HG02981 (cell line): ENCODE measurements around the gene PCLO.

Source experiments
- ATAC-seq: cut with Tn5 transposase; IDR thresholded peaks from one replicate; pipeline ENCODE4 v1.9.1; 2021; ENCODE audit warnings: mild to moderate bottlenecking, moderate library complexity; ENCODE audit not compliant: unreplicated experiment

Gene PCLO

GRCh38 chr7:82851121-82851520, 311.6 kb downstream of the PCLO start:
- no peak for ATAC-seq

GRCh38 chr7:82841828-82842227, 320.9 kb downstream of the PCLO start:
- no peak for ATAC-seq

DNA sequence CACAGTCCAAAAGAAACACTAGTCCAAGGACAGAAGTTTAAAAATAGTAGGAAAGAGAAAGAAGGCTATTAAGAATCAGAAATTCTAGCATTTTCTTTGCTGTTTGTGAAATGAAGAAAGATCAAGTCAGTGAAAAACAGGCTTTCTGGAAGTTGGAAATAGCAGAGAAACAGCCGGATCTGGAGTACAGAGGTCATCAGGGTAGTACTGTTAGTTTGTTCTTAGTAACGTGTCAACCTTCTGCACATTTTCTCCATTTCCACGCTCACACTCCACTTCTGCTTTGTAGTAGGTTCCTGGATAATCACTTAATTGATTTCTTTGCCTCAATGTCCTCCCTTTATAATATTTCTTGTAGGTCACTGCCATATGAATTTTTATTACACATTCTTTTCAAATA, 322.6 kb downstream of the PCLO start:
- no peak for ATAC-seq

DNA sequence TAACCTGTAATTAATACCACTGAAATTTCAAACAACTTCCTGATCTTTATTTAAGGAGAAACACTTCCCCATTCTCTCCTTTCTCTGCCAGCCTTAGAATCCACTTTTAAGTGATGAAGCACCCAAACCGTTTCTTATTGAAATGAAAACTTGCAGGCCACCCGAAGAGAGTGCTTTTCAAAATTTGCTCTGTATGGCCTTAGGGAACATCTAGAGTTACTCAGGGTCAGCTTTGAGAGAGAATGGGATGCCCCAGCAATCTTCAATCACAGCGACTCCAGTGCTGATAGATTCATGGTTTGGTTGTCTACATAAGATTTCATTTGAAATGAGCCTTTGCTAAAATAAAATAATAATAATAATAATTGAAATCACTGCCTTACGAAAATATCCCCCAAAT, 323.1 kb downstream of the PCLO start:
- no peak for ATAC-seq

GRCh38 chr7:82839063-82839462, 323.6 kb downstream of the PCLO start:
- ATAC-seq, result no peak

DNA sequence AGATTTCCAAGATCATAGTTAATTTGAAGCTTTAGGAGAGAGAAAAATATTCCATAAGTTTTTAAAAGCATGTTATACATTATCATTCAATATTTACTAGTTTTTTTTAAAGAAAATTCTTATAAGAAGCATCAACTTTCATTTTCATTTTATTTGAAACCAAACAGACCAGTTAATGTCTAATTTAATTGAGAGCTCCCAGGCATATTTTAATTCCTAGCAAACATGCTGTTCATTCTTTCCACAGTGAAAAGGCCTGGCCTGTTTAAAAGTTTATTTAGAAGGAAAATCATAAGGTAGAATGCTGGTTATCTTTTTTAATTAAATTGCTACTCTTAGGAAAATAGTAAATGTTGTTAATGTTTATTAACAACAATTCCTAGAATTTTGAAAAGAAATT, 324.4 kb downstream of the PCLO start:
- ATAC-seq, result no peak

- ATAC-seq, result no peak
Observed at GRCh38 chr7:82823073-82823472, 339.6 kb downstream of the PCLO start.

DNA sequence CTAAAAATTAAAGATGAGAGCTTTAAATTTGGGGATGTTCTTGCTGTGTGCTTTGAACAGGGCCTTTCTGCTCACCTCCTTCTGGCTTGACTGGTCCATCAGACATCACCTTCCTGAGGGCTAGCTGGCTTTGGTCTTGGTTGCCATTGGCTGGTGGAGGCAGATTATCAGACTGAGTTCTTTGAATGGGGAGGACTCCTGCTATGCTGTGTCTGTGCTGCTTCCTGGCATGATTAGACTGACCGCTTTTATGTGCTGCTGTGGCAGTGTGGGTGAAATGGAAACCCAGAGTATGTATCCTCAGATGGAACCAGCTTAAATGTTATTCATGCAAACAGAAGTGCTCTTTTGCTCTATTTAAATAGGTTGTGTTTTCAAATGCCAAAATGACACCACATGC, 341.6 kb downstream of the PCLO start:
- ATAC-seq, result no peak

DNA sequence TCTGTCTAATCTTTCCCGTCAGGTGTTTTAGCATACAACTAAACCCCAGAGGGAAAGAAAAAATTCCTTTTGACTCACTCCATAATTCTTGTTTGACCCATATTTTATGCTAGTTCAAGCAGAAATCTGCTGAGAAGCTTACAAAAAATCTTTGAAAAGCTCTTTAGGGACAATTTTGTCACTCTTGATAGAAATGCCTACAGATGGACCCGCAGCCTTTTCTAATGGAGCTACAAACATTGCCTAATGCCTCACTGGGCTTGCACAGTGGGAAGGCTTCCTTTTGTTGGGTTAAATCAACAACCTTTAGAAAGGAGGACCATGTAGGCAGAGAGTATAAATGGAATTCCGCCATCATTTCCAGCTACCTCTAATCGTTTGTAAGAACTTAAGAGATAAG, 344.5 kb downstream of the PCLO start:
- no peak for ATAC-seq

DNA sequence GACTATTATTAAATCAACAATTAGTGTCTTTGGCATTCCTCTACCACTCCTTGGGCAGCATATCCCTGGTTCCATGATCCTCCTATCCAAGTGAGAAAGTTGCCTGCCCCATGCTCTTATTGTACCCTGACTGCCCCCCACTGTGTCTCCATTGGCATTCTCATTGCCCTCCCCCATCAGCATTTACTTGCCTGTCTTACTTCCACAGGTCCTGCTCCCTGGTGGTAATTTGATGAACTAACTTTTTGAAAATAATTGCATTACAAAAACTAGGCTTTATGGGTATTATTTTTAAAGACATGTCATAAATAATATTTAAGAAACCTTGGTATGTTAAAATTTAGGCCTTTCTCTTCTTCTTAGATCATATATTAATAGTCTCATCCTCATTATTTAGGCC, 346.4 kb downstream of the PCLO start:
- no peak for ATAC-seq

DNA sequence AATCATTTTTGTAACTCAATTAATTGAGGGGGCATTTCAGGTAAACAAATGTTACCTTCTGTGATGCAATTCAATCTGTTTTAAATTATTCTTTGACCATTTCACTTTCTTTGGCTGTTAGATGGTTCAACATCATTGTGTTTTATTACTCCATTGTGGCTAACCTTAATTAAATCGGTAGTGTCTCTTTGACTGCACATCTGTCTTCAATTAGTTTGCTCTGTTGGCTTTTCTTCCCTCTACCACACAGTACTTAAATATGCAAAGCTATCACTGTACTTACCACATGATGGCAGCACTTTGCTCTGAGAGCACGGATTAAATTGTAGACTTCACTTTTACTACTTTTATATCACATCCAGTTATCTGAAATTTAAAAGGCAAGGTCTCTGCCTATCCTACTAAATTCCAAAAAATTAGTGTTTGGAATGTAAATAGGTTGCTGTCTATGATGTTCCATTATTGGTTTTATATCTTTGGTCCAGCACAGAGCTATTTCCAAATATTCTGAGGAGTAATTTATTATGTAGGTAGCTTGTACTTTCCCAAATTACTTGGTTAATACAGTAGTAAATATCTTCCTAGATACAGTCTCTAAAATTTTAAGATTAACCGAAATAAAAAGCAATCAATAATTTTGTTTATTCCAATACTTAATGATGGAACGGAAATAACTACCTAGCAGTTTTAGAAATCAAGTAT, 352.0 kb downstream of the PCLO start:
- ATAC-seq, result peak; percentile 82

- no peak for ATAC-seq
Observed at GRCh38 chr7:82808633-82809032, 354.1 kb downstream of the PCLO start.

DNA sequence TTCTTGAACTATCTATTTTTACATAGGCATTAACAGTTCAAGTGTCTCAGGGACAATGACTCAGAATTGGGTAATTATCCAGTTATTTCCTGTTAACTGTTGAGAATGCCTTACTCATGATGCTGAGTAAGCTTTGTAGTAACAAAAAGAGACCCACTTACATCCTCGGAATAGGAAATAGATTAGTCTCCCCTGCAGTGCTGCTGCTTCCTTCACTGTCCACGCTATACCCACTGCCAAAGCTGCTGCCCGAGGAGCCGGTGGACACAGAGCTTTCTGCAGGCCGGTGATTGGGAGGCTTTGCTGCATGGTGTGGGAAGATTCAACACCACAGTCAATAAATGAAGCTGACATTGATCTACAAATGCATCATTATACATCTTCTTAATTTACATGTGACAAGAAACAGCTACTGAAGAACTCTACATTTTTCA, 357.1 kb downstream of the PCLO start:
- ATAC-seq, result no peak

DNA sequence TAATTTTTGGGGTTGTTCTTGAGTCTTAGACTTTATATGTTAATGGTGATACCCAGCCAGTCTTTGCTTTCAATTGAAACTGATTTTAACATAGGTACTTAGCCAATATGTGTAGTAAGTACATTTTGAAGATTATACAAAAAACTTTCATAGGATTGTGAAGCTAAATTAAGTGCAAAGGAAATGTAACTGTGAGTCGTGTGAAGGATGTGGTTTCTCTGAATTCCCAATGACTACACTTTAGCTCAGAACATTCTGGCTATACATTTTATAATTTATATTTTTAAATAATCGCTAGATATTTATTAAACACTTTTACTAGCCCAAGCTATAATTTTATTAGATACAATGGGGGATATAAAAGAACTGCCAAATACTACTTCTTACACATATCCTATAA, 359.3 kb downstream of the PCLO start:
- ATAC-seq, result no peak

DNA sequence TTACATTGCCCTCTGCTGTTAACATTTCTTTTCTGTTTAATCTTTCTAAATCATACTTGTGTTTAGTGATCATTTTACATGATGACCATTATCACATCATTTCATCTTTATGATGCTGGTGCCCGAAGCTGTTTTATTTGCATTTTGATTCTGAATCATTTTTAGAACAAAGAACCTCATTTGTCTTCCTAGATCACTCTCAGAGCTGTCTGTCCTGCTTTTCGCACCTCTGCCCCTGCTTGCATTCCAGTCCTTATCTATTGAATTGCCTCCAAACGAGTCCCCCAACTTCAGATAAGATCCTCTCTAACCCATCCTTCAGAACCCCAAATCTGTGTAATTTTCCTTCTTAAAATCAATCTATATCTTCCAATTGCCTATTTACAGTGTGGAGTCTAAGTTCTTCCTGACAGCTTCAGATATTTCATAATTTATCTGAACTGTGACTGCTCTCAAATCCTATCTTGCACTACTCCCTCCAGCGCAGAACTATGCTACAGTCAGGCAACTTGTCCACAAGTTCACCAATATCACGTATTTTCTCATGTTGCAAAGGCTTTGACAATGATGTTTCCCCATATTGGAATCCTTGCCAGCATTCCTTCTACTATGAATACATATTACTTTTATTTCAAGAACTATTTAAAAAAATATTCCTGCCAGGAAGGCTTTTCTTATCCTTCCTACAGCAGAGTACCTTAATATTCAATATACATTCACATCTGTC, 372.6 kb downstream of the PCLO start:
- ATAC-seq, result no peak

- no peak for ATAC-seq
Observed at GRCh38 chr7:82778021-82778420, 384.7 kb downstream of the PCLO start.

GRCh38 chr7:82762880-82763279, 399.8 kb downstream of the PCLO start:
- ATAC-seq, result no peak

DNA sequence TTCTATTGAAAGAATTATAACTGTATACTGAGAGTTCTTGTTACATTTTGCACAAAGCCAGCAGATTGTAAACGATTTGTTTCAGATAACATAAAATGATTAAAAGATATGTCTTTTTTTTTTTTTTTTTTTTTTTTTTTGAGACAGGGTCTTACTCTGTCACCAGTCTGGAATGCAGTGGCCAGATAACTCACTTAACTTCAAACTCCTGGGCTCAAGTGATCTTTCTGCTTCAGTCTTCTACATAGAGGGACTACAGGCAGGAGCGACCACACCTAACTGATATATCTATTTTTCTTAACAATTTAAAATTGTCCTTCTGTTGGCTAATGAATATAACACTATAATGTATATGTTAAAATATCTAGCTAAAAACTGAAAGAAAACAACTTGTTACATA, 401.9 kb downstream of the PCLO start:
- no peak for ATAC-seq

- no peak for ATAC-seq
Observed at GRCh38 chr7:82760074-82760473, 402.6 kb downstream of the PCLO start.

DNA sequence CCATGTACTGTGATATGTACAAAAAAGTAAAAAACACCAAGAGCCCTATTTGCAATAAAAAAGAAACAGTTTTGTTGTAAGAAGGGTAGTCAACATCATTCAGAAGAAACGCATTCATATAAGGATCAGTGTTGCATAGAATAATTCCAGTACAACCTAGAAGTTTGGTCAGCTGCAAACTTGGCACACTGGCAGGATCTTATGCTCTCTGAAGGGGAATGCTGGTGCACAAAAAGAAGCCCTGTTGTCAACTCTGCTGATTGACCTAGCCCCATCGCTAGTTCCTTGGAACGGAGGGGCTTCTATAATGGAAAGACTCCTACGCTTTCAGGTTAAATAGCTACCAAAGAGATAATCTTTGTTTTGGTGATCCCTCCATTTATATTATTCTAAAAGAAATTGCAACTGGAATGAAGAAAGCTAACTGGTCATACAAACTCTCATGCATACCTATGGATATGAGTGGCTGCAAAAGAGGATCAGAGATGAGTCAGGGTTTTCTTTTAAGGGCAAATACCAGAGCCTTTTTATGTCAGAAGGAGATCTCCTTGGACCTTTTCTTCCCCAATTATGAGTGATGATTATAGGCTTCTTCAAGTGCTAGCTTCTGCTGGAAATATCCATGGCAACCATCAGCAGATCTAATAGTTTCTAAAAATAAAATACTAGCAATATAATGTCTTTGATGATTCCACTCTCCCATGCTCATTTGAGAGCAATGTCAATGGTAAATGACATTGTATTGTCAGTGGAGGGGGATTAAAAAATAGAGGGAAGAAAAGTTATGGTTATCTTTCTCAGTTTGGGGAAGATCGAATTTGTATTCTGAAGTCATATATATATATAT, 406.8 kb downstream of the PCLO start:
- no peak for ATAC-seq

DNA sequence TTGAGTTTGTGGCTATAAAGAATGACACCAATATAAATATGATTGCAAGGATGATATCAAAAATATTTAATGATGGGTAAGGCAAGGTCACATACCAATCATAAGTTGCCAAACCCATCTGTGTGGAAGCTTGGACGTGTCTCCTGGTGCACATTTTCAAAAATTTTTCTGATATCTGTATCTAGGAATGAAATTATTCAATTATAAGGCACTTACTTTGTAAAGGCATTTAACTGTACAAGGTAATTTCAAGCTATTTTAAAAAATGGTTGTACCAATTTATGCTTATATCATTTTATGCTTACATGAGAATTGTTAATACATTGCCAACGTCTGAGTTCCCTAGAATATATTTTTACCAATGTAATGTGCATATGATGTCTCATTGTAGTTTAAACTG, 412.7 kb downstream of the PCLO start:
- ATAC-seq, result no peak

DNA sequence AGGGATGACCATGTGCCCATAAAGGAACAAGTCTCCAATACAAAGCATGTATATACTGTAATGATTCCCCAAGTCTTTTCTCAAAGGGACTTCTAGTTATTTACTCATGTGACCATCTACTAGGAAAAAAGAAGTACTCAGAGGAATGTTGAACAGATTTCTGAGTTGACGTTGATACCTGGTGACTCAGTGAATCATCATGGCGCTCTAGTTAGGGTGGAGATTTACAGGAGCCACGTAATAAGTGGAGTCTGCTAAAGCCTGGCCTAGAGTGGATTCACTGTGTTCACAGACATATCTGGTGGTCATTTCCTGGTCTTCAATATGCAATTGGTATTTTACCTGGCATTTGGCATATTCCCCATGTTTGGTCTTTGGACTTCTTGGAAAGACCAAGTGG, 416.9 kb downstream of the PCLO start:
- ATAC-seq, result no peak
